Measurements from ENCODE around the gene SLC8A3.

- TF ChIP-seq CTCF (conservative IDR thresholded peaks at IDR 0.05; ENCODE audit: low read length) (no peak), EZH2phosphoT487 (IDR thresholded peaks at IDR 0.05; ENCODE audit: borderline replicate concordance) (no peak)
Observed at GRCh38 chr14:70057519-70058136, 131.1 kb downstream of the SLC8A3 start.

Measured in Loucy (cell line).